GM21367 (cell line): ENCODE results near the gene EPO.

Source experiments
- ATAC-seq: cut with Tn5 transposase; IDR thresholded peaks from one replicate; pipeline ENCODE4 v1.9.1; 2021; ENCODE audit not compliant: unreplicated experiment

The EPO gene

DNA sequence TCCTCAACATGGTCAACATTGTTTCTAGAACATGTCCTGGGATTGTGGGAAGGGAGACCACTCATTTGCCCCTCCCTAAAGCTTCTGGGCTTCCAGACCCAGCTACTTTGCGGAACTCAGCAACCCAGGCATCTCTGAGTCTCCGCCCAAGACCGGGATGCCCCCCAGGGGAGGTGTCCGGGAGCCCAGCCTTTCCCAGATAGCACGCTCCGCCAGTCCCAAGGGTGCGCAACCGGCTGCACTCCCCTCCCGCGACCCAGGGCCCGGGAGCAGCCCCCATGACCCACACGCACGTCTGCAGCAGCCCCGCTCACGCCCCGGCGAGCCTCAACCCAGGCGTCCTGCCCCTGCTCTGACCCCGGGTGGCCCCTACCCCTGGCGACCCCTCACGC, at the start of gene EPO:
TSS of gene EPO (plus strand) at position 190 of the 392 bp plus-strand sequence. CDS start 513 bp downstream, outside the sequence.
- no peak for ATAC-seq

DNA sequence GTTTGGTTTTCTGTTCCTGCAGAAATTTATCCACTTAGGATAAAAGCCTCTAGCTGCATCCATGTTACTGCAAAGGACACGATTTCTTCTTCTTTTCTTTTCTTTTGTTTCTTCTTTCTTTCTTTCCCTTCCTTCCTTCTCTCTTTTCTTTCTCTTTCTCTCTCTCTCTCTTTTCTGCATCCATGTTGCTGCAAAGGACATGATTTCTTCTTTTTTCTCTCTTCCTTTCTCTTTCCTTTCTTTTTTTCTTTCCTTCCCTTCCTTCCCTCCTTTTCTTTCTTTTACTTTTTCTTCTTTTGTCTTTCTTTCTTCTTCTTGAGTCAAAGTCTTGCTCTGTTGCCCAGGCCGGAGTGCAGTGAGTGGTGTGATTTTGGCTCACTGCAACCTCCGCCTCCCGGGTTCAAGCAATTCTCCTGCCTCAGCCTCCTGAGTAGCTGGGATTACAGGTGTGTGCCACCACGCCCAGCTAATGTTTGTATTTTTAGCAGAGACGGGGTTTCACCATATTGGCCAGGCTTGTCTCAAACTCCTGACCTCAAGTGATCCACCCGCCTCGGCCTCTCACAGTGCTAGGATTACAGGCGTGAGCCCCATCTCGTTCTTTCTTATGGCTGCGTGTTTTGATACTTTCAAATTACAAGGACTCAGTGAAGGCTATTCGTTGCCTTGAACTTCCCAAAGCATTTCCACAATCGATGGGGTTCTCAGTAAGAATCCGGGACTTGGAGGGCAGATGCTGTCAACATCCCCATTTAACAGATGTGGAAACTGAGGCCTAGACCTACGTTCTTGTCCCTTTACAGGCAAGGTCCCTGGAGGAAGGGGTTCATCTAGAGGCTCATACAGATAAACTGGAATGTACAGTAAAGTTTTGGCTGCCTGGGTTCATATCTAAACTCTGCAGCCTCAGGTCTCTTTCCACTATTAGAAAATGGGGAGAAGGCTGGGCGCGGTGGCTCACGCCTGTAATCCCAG, 48.6 kb upstream of the EPO start:
- ATAC-seq: no peak

DNA sequence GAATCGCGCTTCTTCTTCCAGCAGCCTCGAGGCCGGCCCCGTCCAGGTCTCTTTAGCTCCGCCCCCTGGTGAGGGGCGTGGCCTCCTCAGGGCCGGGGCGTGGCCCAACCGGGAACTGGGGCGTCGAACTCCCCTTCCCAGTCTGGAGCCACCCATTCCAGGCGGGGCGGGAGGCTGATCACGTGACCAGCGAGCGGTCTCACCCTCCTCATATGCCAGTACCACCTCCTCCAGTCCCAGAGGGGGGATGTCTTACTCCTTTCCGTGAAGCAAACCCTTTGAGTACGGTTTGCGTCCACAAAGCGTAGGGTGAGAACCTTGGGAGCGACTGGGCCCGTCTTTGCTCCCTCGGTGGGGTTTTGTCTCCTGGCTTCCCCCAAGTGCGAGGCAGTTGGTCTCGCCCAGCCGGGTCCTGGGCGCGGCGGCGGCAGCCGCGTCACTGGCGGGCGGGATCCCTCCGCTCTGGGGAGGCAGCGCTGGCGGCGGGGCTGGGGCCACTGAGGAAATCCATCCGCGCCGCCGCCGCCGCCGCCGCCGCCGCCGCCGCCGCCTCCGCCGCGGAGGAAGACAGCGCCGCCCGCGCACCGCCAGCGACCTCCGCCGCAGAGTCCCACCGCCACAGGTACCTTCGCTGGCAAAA, 46.8 kb upstream of the EPO start, which contains the start of gene GNB2:
TSS of gene GNB2 (plus strand) at position 439 of the 640 bp plus-strand sequence. CDS start 2,526 bp downstream, outside the sequence.
- ATAC-seq: peak; percentile 36

DNA sequence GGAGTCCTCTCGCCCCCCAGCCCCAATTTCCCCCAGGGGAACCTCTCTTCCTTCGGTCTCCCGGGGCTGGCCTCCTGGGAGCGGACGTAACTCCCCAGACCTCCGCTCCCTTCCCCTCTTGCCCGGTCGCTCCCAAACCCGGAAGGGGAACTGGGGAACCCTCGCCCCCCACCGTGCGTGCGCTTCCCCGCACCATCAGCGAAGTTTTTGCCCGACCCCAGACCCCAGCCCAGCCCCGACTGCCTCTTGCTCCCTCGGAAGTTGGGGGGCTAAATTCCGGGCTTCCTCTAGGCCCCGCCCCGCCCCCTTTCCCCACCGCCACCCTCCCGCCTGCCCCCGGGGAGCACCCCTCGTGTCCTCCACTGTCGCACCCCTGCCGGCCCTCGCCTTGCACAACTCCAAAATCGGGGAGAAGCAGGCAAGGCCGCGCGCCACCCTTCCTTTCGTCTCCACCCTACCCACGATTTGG, 46.3 kb upstream of the EPO start:
- ATAC-seq: no peak

DNA sequence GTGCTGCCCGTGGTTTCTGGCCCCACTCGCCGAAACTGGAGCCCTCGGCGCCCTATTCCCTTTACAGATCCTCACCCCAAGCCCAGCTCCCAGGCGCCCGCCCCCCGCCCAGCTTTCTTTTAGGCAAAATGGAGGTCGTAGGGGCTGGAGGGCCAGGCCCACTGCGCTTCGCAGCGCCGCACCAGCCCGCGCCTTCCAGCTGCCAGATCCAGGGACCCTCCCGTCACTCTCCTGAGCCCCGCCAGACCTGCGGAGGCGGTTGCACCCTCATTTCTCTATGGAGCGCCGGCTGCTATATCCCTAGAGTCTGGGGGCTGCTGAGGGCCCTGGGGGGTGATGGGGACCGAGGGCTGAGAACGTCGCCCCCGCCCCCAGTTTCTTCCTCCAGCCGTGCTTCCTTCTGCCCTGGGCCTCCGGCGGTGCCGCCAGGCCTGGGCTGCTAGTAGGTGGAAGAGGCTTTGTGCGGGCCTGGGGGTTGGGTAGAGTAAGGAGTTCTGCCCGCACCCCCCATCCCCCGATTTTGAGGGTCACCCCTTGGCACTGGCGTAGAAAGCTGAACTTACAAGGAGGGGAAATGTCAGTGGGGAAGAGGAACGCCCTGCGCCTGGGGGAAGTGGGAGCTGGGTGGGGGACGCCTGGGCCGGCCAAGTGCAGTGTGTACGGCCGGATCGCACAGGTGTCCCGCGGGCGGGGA, 45.7 kb upstream of the EPO start:
- ATAC-seq: no peak

DNA sequence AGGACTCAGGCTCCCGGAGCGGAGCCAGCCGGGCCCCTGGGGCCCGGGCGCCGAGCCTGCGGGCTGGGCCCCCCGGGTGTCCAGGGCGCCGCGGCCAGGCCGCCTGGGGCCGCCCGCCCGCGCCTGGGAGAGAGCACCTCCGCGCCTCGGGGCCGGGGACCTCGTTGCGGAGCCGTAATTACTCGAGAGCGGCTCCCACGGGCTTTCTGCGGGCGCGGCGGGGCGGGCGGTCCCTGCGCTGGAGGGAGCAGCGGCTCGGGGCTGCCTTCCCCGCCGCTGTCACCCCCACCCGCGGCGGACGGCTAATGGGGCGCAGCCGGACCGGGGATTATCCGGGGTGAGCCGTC, 45.2 kb upstream of the EPO start:
- ATAC-seq: no peak

DNA sequence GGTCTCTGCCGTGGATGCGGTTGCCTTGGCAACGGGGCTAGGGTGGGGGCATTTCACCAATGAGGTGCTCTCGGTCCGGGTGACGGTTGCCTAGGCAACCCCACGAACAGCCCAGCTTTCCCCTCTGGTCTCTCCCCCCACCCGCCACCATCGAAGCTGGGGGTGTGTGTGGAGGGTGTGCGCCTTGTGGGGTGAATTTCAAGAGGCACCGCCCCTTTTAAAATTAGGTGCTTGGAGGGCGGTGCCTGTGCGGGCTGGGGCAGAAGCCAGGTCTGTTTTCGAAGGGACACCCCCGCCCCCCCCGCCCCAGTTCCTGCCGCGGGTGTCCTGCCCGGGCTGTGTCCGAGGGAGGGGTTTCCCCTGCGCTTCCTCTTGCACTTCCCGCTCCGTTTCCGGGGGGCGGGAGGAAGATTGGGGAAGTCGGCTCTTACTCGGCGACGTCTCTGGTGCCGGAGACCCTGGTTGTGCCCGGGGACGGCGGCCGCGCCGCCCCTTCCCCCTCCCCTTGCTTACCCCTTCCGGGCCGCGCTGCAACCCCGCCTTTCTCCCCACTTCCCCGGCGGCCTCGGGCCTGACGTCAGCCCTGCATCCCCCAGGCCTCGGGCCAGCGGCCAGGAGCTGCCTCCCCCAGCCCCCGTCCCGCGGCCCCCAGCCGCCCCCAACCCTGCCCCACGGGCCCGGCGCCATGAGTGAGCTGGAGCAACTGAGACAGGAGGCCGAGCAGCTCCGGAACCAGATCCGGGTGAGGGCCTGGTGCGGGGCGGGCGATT, 44.5 kb upstream of the EPO start:
- no peak for ATAC-seq

DNA sequence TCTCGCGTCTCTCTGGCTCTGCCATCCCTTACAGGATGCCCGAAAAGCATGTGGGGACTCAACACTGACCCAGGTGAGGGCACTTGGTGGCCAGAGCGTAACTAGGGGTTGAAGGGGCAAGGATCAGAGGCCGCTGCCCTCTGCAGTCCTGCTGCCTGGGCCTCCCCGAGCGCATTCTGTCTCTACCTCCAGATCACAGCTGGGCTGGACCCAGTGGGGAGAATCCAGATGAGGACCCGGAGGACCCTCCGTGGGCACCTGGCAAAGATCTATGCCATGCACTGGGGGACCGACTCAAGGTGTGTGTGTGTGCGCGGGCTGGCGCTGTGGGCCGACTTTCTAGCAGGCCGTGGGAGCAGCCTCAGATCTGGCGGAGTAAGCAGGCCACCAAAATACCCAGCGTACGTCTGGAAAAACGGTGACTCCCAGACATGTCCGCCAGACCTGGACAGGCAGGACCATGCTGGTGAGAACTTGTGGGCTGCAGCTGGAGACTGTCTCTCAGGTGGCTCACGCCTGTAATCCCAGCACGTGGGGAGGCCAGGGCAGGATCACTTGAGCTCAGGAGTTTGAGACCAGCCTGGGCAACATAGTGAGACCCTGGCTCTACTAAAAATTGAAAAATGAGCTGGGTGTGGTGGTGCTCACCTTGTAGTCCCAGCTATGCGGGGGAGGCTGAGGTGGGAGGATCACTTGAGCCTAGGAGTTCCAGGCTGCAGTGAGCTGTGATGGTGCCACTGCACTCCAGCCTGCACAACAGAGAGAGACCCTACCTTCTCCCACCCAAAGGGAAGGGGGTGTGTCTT, 43.6 kb upstream of the EPO start:
- no peak for ATAC-seq

DNA sequence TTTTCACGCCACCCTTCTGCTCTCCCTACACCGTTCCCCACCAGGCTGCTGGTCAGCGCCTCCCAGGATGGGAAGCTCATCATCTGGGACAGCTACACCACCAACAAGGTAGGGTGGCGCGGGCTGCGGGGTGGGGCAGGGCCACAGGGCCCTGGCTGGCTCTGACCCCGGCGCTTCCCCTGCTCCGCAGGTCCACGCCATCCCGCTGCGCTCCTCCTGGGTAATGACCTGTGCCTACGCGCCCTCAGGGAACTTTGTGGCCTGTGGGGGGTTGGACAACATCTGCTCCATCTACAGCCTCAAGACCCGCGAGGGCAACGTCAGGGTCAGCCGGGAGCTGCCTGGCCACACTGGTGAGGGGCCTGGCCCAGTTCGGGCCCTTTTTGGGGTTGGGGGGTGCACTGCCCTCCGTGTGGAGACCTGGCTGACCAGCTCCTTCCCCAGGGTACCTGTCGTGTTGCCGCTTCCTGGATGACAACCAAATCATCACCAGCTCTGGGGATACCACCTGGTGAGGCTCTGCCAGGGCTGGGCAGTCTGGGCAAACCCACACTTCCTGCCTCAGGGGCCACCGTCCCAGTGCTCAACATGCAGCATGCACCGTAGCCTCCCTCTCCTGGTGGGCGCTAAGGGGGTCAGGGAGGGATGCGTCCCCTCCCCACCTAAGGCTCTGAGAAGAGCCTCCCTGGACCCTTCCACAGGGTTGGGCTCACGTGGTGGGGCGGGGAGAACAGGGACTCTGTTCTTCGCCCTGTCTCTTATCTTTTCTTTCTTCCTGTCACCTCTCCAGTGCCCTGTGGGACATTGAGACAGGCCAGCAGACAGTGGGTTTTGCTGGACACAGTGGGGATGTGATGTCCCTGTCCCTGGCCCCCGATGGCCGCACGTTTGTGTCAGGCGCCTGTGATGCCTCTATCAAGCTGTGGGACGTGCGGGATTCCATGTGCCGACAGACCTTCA, 42.7 kb upstream of the EPO start:
- ATAC-seq: no peak

DNA sequence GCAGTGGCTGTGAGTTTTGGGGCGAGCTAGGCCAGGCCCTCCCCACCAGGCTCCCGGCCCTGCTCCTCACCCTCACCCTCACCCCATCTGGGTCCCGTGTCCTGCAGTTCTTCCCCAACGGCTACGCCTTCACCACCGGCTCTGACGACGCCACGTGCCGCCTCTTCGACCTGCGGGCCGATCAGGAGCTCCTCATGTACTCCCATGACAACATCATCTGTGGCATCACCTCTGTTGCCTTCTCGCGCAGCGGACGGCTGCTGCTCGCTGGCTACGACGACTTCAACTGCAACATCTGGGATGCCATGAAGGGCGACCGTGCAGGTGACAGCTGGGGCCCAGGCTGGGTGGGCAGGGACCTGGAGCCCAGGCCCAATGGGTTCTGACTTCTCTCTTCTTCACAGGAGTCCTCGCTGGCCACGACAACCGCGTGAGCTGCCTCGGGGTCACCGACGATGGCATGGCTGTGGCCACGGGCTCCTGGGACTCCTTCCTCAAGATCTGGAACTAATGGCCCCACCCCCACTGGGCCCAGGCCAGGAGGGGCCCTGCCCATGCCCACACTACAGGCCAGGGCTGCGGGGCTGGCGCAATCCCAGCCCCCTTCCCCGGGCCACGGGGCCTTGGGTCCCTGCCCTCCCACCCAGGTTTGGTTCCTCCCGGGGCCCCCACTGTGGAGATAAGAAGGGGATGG, 41.8 kb upstream of the EPO start:
- ATAC-seq: no peak

DNA sequence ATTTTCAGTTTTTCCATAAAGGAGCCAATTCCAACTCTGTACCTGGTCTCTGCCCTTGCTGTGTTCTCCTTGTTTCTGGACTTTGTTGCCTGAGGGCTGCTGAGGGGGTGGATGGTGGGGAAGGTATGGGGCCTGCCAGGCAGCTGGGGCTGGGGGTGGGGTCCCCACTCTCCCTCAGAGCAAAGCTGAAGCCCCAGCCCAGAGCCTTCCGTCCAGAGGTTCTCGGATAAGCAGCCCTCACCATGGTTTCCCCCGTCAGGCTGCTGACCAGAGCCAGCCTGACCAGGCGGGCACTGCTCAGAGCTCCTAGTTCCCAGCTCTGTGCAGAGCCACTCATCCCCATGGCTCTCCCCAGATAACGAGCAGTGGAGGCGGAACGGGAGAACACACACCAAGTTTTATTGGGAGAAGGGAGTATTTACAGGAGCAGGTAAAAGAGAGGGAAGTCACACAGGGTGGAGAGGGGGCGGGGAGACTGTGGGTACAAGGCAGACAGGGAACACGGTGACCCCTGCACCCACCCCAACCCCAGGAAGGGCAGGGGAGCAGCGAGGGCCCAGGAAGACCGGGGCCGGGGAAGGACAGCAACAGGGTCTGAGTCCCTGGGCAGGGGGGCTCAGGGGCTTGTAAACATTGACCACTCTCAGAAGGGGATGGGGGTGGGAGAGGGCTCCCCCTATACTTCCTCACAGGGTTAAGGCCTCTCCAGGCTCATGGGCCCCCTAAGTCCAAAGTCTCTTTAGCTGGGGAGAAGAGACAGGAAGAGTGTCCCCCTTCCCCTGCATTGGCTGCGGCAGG, 40.9 kb upstream of the EPO start:
- no peak for ATAC-seq

DNA sequence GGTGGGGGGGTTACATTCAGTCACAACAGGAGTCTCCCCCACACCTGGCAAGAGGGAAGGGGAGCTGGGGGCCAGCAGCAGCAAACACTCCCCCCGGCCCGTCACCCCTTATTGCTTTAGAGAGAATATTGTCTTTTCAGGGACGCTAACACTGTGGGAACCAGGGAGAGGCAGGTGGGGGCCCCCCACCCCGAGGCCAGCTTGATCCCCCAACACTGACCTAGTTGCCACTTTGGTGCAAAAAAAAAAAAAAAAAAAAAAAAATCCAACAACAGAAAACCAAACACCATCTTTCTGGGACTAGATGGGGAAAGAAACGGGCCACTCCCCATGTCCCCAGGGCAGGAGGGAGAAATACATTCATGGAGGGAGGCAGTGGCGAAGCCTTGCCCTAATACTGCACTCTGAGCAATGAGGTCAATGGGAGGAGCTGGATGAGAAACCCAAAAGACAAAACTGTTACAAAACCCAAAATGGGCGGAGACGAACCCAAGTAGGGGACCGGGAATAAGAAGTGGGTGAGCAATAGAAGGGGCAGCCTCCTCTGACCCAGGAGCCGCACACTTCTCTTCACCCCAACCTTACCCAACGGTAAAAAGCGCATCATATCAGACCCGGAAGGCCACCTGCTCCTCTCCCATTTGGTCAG, 40.2 kb upstream of the EPO start:
- ATAC-seq: no peak

DNA sequence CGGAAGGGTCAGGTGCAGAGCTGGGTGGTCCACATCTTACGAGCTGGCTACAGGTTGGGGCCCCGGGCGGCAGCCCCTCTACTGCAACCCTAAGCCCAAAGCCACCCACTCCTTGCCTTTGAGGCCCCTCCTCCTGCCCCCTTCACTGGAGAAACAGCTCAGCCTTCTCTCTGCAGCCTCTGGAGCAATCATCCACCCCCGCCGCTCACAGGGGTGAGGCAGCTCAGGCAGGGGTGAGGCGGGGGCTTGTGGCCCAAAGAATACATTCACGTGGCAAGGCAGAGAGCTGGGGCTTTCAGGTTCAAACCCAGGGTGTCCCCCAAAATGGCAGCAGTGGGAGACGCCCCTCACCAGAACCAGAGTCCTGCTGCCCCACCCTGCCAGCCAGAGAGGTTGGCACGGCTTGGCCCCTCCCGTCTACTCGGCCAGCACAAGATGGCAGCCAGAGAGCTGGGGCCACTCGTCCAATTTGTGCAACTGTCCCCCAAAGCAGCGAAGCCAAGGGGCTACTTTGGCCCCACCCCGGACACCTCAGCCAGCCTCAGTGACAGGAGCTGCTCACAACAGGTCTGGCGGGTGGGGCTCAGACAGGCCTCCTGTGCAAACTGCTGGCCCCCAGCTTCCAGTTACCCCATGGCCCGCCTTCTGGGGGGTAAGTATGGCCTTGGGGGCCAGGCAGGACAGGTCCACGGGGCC, 39.5 kb upstream of the EPO start:
- ATAC-seq: no peak

DNA sequence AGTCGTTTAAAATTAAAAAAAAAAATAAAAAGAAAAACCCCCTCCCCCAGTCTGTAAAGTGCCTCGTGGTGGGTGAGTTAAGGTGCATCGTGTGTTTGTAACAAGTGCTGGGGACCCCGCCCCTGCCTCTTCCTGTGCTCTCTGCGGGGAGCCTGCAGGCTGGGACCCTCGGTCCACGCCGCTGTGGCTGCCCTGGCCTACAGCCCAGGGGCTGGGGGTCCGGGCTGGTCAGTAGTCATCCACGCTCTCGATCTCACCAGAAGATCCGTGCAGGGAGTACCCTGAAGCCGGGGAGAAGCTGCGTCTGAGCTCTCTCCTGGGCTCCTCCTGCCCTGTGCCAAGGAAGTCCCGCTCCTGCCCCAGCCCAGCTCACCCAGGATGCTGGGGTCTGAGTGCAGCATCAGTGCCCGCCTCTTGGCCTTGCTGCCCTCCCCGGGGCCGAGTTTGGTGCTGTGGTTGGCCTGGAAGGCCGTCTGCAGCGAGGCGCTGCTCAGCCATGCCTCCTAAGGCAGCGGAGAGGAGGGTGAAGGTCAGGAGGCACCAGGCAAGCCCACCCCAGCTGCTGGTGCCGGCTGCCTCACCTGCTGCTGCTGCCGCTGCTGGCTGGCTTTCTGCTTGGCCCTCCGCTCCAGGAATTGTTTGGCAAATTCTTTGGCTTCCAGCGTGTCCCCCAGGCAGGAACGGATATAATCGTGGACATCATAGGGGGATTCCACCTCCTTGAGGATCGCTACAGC, 38.6 kb upstream of the EPO start:
- no peak for ATAC-seq

DNA sequence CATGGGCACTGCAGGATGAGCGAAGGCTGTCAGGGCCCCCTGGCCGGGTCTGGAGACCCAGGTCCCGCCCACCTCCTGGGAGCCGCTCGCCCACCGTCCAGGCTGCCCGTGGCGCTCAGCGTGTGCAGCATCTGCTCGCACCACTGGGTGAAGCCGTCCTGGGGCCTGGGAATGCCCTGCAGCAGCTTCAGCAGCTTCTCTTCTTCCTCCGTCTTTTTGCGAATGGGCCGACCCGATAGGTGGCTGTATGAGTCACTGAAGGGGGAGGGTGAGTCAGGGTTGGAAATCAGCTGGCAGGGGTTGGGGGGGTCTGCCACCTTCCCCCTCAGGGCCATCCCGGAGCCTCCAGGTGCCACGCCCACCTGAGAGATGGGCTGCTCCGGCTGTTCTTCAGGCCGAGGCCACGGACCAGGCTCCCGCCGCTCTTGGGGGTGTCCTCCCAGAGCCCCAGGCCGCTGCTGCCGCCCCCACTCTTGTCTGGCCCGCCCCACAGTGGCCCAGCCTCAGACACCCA, 38.0 kb upstream of the EPO start:
- no peak for ATAC-seq
